GM12878 (cell line): ENCODE results near the gene ITGB2. TPM values are rescaled to one million over a fixed set of nuclear protein-coding genes. Genes with fewer than 3 reads are reported as not detected.

Experiments
- BCL11A ChIP-seq: IDR thresholded peaks from 2 replicates; pipeline ENCODE4 v1.6.1; 2011; ENCODE audit warnings: low read depth, low read length
- CHD1 ChIP-seq: IDR thresholded peaks from 2 replicates; pipeline ENCODE4 v1.6.1; 2012; ENCODE audit warnings: low read depth, low read length, improper control_type of control experiment
- CHD4 ChIP-seq: fragments of 200-600 bp; sonication (generic); IDR thresholded peaks from 2 replicates; pipeline ENCODE4 v1.6.1; 2016; ENCODE audit warnings: mild to moderate bottlenecking
- DPF2 ChIP-seq: fragments of 450-650 bp; IDR thresholded peaks from 2 replicates; pipeline ENCODE4 v1.6.1; 2017; ENCODE audit warnings: mild to moderate bottlenecking
- FOS ChIP-seq: IDR thresholded peaks from 3 replicates; pipeline ENCODE4 v1.6.1; 2011; ENCODE audit warnings: borderline replicate concordance; ENCODE audit not compliant: insufficient read length; ENCODE audit errors: extremely low read depth
- NBN ChIP-seq: fragments of 450-650 bp; IDR thresholded peaks from 2 replicates; pipeline ENCODE4 v1.6.1; 2016
- NFYA ChIP-seq: IDR thresholded peaks from 2 replicates; pipeline ENCODE4 v1.6.1; 2011; ENCODE audit warnings: low read depth, mild to moderate bottlenecking, low read length, improper control_type of control experiment, borderline replicate concordance
- PAX5 ChIP-seq: IDR thresholded peaks from 2 replicates; pipeline ENCODE4 v1.6.1; 2011; ENCODE audit warnings: low read depth, low read length, borderline replicate concordance
- PML ChIP-seq: IDR thresholded peaks from 2 replicates; pipeline ENCODE4 v1.6.1; 2012; ENCODE audit warnings: low read length, inconsistent platforms
- RBBP5 ChIP-seq: fragments of 200-600 bp; sonication (generic); conservative IDR thresholded peaks from 2 replicates; pipeline ENCODE4 v1.6.1; 2016
- RCOR1 ChIP-seq: conservative IDR thresholded peaks from 2 replicates; pipeline ENCODE4 v1.6.1; 2012; ENCODE audit warnings: low read depth, low read length, improper control_type of control experiment
- RUNX3 ChIP-seq: IDR thresholded peaks from 2 replicates; pipeline ENCODE4 v1.6.1; 2012; ENCODE audit warnings: low read length, inconsistent platforms
- SMARCA5 ChIP-seq: fragments of 450-650 bp; IDR thresholded peaks from 2 replicates; pipeline ENCODE4 v1.6.1; 2017; ENCODE audit warnings: mild to moderate bottlenecking
- SREBF2 ChIP-seq: IDR thresholded peaks from 2 replicates; pipeline ENCODE4 v1.6.1; 2012; ENCODE audit warnings: mild to moderate bottlenecking, low read length
- ZNF274 ChIP-seq: IDR thresholded peaks from one replicate; pipeline ENCODE4 v1.8.0; 2011; ENCODE audit not compliant: insufficient read length, insufficient read depth
- polyA plus RNA-seq, 11 experiments: library from polyadenylated mRNA; depleted of rRNA in 4 of 11; unstranded in 6 of 11; stranded (reverse) in 5 of 11; fragments of >200 nt; fragmentation: Nextera tagmentation in 4 of 11; fragmentation: Illumina TruSeq in 1 of 11; extraction: Ambion mirVana in 4 of 11; extraction: Trizol in 1 of 11; gene quantifications; 1 replicate in 1 of 11; 2 replicates in 10 of 11; pipeline versions ENCODE4 v1.2.1 to v1.2.3, GENCODE V29; 2011 to 2016; ENCODE audit warnings: inconsistent platforms in 2 of 11, missing spikeins in 2 of 11, low read depth in 1 of 11
- total RNA-seq, 4 experiments: library from RNA; depleted of rRNA in 3 of 4; stranded (reverse); fragments of >200 nt in 3 of 4; fragmentation: Illumina TruSeq in 1 of 4; extraction: Trizol in 1 of 4; gene quantifications; 2 replicates each; pipeline versions ENCODE4 v1.2.1 to v1.2.3, GENCODE V29; 2013 to 2021
- TF ChIP-seq, protein P1 (sequence below), 3 experiments: IDR thresholded peaks in 2 of 3; conservative IDR thresholded peaks in 1 of 3; 2 replicates each; pipeline ENCODE4 v1.5.1; 2011; ENCODE audit warnings: low read depth in 3 of 3, low read length in 3 of 3, mild to moderate bottlenecking in 3 of 3, control low read depth in 2 of 3, moderate library complexity in 2 of 3, inconsistent platforms in 1 of 3, mixed read lengths in 1 of 3; ENCODE audit not compliant: control insufficient read depth in 2 of 3, insufficient read depth in 1 of 3; ENCODE audit errors: extremely low read depth in 1 of 3
- TF ChIP-seq, protein P2 (sequence below): IDR thresholded peaks from 2 replicates; pipeline ENCODE4 v1.6.1; 2012; ENCODE audit warnings: low read depth, low read length, improper control_type of control experiment
- TF ChIP-seq, protein P3 (sequence below): fragments of 450-650 bp; conservative IDR thresholded peaks from 2 replicates; pipeline ENCODE4 v1.6.1; 2017; ENCODE audit warnings: mild to moderate bottlenecking, moderate library complexity
- TF ChIP-seq, protein P4 (sequence below): fragments of 450-650 bp; IDR thresholded peaks from 2 replicates; pipeline ENCODE4 v1.6.1; 2017; ENCODE audit warnings: mild to moderate bottlenecking, moderate library complexity
- TF ChIP-seq, protein P5 (sequence below): fragments of 450-650 bp; IDR thresholded peaks from 2 replicates; pipeline ENCODE4 v1.6.1; 2018; ENCODE audit warnings: mild to moderate bottlenecking, low read depth, moderate library complexity; ENCODE audit not compliant: partially characterized antibody

ITGB2 gene
- total and polyA plus RNA-seq, 10 of the 15 experiments (the other 5 are each of a cell fraction or from before 2014, with no cell fraction given), result 8.0 to 172 (median 58.9) TPM

DNA sequence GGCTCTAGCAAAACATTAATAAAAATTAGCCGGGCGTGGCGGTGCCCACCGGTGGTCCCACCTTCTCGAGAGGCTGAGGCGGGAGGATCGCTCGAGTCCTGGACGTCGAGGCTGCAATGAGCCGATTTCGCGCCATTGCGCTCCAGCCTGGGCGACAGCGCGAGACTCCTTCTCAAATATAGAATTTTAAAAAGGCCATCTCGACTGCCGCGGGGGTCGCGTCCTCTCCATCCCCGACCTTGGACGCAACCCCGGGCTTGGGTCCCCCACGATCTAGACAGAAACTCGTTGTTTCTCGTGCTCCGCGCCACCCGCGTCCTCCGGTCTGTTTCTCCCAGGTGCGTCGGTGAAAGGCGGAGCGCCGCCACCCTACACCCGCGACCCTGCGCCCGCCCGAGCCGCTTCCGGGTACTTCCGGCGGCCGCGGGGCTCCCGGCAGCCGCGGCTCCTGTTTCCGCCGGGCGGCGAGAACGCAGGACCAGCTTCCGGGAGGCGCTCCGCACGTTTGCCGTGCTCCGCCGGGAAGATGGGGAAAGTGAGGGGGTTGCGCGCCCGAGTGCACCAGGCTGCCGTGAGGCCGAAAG is 18.9 kb upstream of the ITGB2 start, which contains the start of gene SLX9 (continued):
- TF ChIP-seq PAX5 (no peak), CHD1 (no peak), FOS (no peak), RUNX3 (peak; percentile 46; the same call in 1 of the 2 replicates), CHD4 (no peak), PML (peak; percentile 83; the same call in 1 of the 2 replicates), DPF2 (peak; percentile 68), BCL11A (no peak), NBN (peak; percentile 81), RCOR1 (no peak), SMARCA5 (peak; percentile 82), ZNF274 (no peak), RBBP5 (no peak), NFYA (no peak), SREBF2 (no peak; the same call in 1 of the 2 replicates)
- TF ChIP-seq, protein P1, sequence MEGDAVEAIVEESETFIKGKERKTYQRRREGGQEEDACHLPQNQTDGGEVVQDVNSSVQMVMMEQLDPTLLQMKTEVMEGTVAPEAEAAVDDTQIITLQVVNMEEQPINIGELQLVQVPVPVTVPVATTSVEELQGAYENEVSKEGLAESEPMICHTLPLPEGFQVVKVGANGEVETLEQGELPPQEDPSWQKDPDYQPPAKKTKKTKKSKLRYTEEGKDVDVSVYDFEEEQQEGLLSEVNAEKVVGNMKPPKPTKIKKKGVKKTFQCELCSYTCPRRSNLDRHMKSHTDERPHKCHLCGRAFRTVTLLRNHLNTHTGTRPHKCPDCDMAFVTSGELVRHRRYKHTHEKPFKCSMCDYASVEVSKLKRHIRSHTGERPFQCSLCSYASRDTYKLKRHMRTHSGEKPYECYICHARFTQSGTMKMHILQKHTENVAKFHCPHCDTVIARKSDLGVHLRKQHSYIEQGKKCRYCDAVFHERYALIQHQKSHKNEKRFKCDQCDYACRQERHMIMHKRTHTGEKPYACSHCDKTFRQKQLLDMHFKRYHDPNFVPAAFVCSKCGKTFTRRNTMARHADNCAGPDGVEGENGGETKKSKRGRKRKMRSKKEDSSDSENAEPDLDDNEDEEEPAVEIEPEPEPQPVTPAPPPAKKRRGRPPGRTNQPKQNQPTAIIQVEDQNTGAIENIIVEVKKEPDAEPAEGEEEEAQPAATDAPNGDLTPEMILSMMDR (IDR thresholded peaks at IDR 0.05 in 2 of 3, conservative IDR thresholded peaks at IDR 0.05 in 1 of 3; ENCODE audit: control insufficient read depth in 2 of 3, extremely low read depth in 1 of 3, insufficient read depth in 1 of 3, low read depth in 3 of 3, low read length in 3 of 3), result no peak
- TF ChIP-seq, protein P2, sequence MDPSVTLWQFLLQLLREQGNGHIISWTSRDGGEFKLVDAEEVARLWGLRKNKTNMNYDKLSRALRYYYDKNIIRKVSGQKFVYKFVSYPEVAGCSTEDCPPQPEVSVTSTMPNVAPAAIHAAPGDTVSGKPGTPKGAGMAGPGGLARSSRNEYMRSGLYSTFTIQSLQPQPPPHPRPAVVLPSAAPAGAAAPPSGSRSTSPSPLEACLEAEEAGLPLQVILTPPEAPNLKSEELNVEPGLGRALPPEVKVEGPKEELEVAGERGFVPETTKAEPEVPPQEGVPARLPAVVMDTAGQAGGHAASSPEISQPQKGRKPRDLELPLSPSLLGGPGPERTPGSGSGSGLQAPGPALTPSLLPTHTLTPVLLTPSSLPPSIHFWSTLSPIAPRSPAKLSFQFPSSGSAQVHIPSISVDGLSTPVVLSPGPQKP, result peak; percentile 97
- TF ChIP-seq, protein P3, sequence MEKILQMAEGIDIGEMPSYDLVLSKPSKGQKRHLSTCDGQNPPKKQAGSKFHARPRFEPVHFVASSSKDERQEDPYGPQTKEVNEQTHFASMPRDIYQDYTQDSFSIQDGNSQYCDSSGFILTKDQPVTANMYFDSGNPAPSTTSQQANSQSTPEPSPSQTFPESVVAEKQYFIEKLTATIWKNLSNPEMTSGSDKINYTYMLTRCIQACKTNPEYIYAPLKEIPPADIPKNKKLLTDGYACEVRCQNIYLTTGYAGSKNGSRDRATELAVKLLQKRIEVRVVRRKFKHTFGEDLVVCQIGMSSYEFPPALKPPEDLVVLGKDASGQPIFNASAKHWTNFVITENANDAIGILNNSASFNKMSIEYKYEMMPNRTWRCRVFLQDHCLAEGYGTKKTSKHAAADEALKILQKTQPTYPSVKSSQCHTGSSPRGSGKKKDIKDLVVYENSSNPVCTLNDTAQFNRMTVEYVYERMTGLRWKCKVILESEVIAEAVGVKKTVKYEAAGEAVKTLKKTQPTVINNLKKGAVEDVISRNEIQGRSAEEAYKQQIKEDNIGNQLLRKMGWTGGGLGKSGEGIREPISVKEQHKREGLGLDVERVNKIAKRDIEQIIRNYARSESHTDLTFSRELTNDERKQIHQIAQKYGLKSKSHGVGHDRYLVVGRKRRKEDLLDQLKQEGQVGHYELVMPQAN, result peak; percentile 36
- TF ChIP-seq, protein P4, sequence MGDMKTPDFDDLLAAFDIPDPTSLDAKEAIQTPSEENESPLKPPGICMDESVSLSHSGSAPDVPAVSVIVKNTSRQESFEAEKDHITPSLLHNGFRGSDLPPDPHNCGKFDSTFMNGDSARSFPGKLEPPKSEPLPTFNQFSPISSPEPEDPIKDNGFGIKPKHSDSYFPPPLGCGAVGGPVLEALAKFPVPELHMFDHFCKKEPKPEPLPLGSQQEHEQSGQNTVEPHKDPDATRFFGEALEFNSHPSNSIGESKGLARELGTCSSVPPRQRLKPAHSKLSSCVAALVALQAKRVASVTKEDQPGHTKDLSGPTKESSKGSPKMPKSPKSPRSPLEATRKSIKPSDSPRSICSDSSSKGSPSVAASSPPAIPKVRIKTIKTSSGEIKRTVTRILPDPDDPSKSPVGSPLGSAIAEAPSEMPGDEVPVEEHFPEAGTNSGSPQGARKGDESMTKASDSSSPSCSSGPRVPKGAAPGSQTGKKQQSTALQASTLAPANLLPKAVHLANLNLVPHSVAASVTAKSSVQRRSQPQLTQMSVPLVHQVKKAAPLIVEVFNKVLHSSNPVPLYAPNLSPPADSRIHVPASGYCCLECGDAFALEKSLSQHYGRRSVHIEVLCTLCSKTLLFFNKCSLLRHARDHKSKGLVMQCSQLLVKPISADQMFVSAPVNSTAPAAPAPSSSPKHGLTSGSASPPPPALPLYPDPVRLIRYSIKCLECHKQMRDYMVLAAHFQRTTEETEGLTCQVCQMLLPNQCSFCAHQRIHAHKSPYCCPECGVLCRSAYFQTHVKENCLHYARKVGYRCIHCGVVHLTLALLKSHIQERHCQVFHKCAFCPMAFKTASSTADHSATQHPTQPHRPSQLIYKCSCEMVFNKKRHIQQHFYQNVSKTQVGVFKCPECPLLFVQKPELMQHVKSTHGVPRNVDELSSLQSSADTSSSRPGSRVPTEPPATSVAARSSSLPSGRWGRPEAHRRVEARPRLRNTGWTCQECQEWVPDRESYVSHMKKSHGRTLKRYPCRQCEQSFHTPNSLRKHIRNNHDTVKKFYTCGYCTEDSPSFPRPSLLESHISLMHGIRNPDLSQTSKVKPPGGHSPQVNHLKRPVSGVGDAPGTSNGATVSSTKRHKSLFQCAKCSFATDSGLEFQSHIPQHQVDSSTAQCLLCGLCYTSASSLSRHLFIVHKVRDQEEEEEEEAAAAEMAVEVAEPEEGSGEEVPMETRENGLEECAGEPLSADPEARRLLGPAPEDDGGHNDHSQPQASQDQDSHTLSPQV, result no peak
- TF ChIP-seq, protein P5, sequence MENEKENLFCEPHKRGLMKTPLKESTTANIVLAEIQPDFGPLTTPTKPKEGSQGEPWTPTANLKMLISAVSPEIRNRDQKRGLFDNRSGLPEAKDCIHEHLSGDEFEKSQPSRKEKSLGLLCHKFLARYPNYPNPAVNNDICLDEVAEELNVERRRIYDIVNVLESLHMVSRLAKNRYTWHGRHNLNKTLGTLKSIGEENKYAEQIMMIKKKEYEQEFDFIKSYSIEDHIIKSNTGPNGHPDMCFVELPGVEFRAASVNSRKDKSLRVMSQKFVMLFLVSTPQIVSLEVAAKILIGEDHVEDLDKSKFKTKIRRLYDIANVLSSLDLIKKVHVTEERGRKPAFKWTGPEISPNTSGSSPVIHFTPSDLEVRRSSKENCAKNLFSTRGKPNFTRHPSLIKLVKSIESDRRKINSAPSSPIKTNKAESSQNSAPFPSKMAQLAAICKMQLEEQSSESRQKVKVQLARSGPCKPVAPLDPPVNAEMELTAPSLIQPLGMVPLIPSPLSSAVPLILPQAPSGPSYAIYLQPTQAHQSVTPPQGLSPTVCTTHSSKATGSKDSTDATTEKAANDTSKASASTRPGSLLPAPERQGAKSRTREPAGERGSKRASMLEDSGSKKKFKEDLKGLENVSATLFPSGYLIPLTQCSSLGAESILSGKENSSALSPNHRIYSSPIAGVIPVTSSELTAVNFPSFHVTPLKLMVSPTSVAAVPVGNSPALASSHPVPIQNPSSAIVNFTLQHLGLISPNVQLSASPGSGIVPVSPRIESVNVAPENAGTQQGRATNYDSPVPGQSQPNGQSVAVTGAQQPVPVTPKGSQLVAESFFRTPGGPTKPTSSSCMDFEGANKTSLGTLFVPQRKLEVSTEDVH, result peak; percentile 70
